Ovary (tissue), 9 donors: ENCODE data around the gene TAPT1. TPM values are rescaled to one million over a fixed set of nuclear protein-coding genes. Genes with fewer than 3 reads are reported as not detected.

ENCODE experiments used
- DNase-seq, 5 donors: peaks; one replicate each; pipeline ENCODE4 v3.0.0-alpha.2; 2019 to 2020
- H3K27ac ChIP-seq, 2 donors: fragments of 200-600 bp; one replicate each; pipeline versions ENCODE4 v1.5.1 to v1.8.0; 2019 to 2022
- H3K27me3 ChIP-seq: fragments of 200-600 bp; one replicate; pipeline ENCODE4 v1.8.0; 2022
- H3K36me3 ChIP-seq: fragments of 200-600 bp; sonication (generic); one replicate; pipeline ENCODE4 v1.5.1; 2019
- H3K4me1 ChIP-seq: one replicate; pipeline ENCODE4 v1.8.1; 2013; ENCODE audit warnings: mild to moderate bottlenecking, moderate library complexity; ENCODE audit not compliant: insufficient read depth
- H3K4me3 ChIP-seq: fragments of 200-600 bp; sonication (generic); one replicate; pipeline ENCODE4 v1.5.1; 2017
- H3K9me3 ChIP-seq, 2 donors: fragments of 200-600 bp in 1 of 2; sonication (generic) in 1 of 2; one replicate each; pipeline versions ENCODE4 v1.5.1 to v1.8.1; 2013 to 2019; ENCODE audit warnings: mild to moderate bottlenecking in 1 of 2, moderate library complexity in 1 of 2
- CTCF ChIP-seq, 3 donors: fragments of 450-650 bp in 2 of 3; fragments of 200-600 bp in 1 of 3; IDR thresholded peaks; one replicate each; pipeline versions ENCODE4 v1.5.1 to v1.8.0; 2016 to 2022; ENCODE audit warnings: antibody characterized with exemption in 3 of 3, mild to moderate bottlenecking in 1 of 3
- EP300 ChIP-seq: sonication (generic); formaldehyde crosslinking; IDR thresholded peaks from one replicate; pipeline ENCODE4 v1.6.1; 2017; ENCODE audit warnings: antibody characterized with exemption
- POLR2A ChIP-seq: fragments of 450-650 bp; IDR thresholded peaks from one replicate; pipeline ENCODE4 v1.6.1; 2017; ENCODE audit warnings: antibody characterized with exemption, mild to moderate bottlenecking, moderate library complexity
- WGBS, 3 donors: extraction: QIAGEN DNeasy Blood & Tissue Kit in 1 of 3; methylation state at CpG; one replicate each; pipeline versions ENCODE4 v1.1.5 to v1.1.7; 2013 to 2017; 5-methylcytosine and 5-hydroxymethylcytosine counted together
- intact Hi-C, 4 donors: fragments of 100-400 bp; cut with DNase I; formaldehyde crosslinking; loops; one replicate each; pipeline versions ENCODE4 v1.11.0 to v1.15.1; 2022 to 2023
- polyA plus RNA-seq, 2 donors: library from polyadenylated mRNA; stranded (reverse); fragments of 200-250 nt in 1 of 2; fragments of 350-450 nt in 1 of 2; fragmentation: Illumina TruSeq in 1 of 2; extraction: RNeasy Lipid Tissue Mini Kit (QIAGEN cat#74804) in 1 of 2; gene quantifications; one replicate each; pipeline ENCODE4 v1.2.3, GENCODE V29; 2013 to 2014
- total RNA-seq, 7 donors: library from RNA; depleted of rRNA in 2 of 7; stranded (reverse); fragments of >200 nt in 2 of 7; fragmentation: NEBNext Ultra II Directional in 3 of 7; extraction: Animal tissue kit (Norgen Biotek cat#: 25700) in 3 of 7; gene quantifications; one replicate each; pipeline versions ENCODE4 v1.1.0 to v1.2.4, GENCODE V29; 2016 to 2023
- donor health status: DM: no; HTN: no; CAD: no; lungs with moderate emphysema.
- donor health status: DM: no; HTN: no; CAD: no.
- donor health status: Bipolar disorder and iron deficiency.
- donor health status: DM: yes; HTN: yes; CAD: no.
- donor health status: DM: no; HTN: no; CAD: no.
- donor health status: DM: yes; HTN: yes; CAD: no.

The TAPT1 gene
- total and polyA plus RNA-seq, 9 donors, result 18.3 to 36.7 (median 27.2) TPM

- DNase-seq, result no peak
- no peaks in the 10 kb centered on the region for H3K27me3 ChIP-seq
- no peaks in the 10 kb centered on the region for H3K36me3 ChIP-seq
- no peak overlapping the region for H3K4me3 ChIP-seq
- H3K9me3 ChIP-seq, result no peaks in the 10 kb centered on the region
- no peaks in the 10 kb centered on the region for H3K4me1 ChIP-seq
- intact Hi-C loops, result no loop called here
- TF ChIP-seq POLR2A (no peak), EP300 (no peak), CTCF (IDR thresholded peaks at IDR 0.05) (no peak)
- WGBS, 3 donors, result 92 to 96% (median 93%) methylated on average over 2 of the region's 2 CpGs
- H3K27ac ChIP-seq, result no peak overlapping the region
These were observed 42.7 kb downstream of the TAPT1 start for GRCh38 chr4:16183604-16184003.

- Histone ChIP-seq H3K4me1 (no peaks in the 10 kb centered on the region), H3K27ac (no peak overlapping the region), H3K36me3 (no peaks in the 10 kb centered on the region), H3K9me3 (no peaks in the 10 kb centered on the region), H3K27me3 (no peaks in the 10 kb centered on the region), H3K4me3 (no peak overlapping the region)
- intact Hi-C loops, result no loop called here
- DNase-seq, result no peak
- 95 to 97% (median 96%) methylated on average over 6 of the region's 6 CpGs for WGBS, 3 donors
- TF ChIP-seq EP300 (no peak), CTCF (IDR thresholded peaks at IDR 0.05) (no peak), POLR2A (no peak)
These were observed 49.6 kb downstream of the TAPT1 start for GRCh38 chr4:16176621-16177020.

GRCh38 chr4:16171831-16172230 is 54.4 kb downstream of the TAPT1 start:
- Histone ChIP-seq H3K4me3 (no peak overlapping the region), H3K27me3 (no peaks in the 10 kb centered on the region), H3K4me1 (no peaks in the 10 kb centered on the region), H3K27ac (no peak overlapping the region), H3K36me3 (no peaks in the 10 kb centered on the region), H3K9me3 (no peaks in the 10 kb centered on the region)
- 81 to 85% (median 83%) methylated on average over 7 of the region's 7 CpGs for WGBS, 3 donors
- intact Hi-C loops, result no loop called here
- TF ChIP-seq EP300, result no peak
- no peak for TF ChIP-seq POLR2A
- TF ChIP-seq CTCF (IDR thresholded peaks at IDR 0.05), result no peak
- no peak for DNase-seq

GRCh38 chr4:16169490-16169889 is 56.8 kb downstream of the TAPT1 start:
- Histone ChIP-seq H3K27me3 (no peaks in the 10 kb centered on the region), H3K36me3 (no peaks in the 10 kb centered on the region), H3K4me1 (no peaks in the 10 kb centered on the region), H3K4me3 (no peak overlapping the region), H3K9me3 (no peaks in the 10 kb centered on the region), H3K27ac (no peak overlapping the region)
- DNase-seq, result no peak
- intact Hi-C loops, result no loop called here
- WGBS, 3 donors, result 80 to 90% (median 89%) methylated on average over 4 of the region's 4 CpGs
- TF ChIP-seq CTCF (IDR thresholded peaks at IDR 0.05) (no peak), POLR2A (no peak), EP300 (no peak)
